AG10803 (cell line): ENCODE results near the gene GYS2.
A peak's percentile ranks its signal among the peaks of the same experiment; 100 is the strongest.

ENCODE experiments used
- DNase-seq: peaks from one replicate; pipeline ENCODE4 v3.0.0; 2010; ENCODE audit warnings: low read depth
- H3K4me3 ChIP-seq: 2 replicates; pipeline ENCODE4 v1.5.1; 2011; ENCODE audit warnings: mild to moderate bottlenecking, low read length, control low read depth
- CTCF ChIP-seq: conservative IDR thresholded peaks from 2 replicates; pipeline ENCODE4 v1.5.1; 2011; ENCODE audit warnings: mild to moderate bottlenecking, low read length, control low read depth, inconsistent platforms

GYS2 gene

GRCh38 chr12:21566907-21567394 is 37.7 kb downstream of the GYS2 start:
- TF ChIP-seq CTCF: no peak
- no peak overlapping the region for H3K4me3 ChIP-seq
- DNase-seq: no peak

GRCh38 chr12:21566223-21566906 is 38.3 kb downstream of the GYS2 start:
- no peak for DNase-seq
- no peak overlapping the region for H3K4me3 ChIP-seq
- no peak for TF ChIP-seq CTCF

- DNase-seq: no peak
- no peak for TF ChIP-seq CTCF
- no peak overlapping the region for H3K4me3 ChIP-seq
Observed at GRCh38 chr12:21562859-21563258, 41.8 kb downstream of the GYS2 start.

- no peak overlapping the region for H3K4me3 ChIP-seq
- no peak for DNase-seq
- no peak for TF ChIP-seq CTCF
Observed at GRCh38 chr12:21561158-21561557, 43.5 kb downstream of the GYS2 start.

GRCh38 chr12:21559855-21560569 is 44.6 kb downstream of the GYS2 start:
- peak; percentile 2 for DNase-seq
- no peak for TF ChIP-seq CTCF
- no peak overlapping the region for H3K4me3 ChIP-seq

- no peak overlapping the region for H3K4me3 ChIP-seq
- DNase-seq: no peak
- no peak for TF ChIP-seq CTCF
Observed at GRCh38 chr12:21558100-21558679, 46.5 kb downstream of the GYS2 start.

GRCh38 chr12:21553329-21553675 is 51.3 kb downstream of the GYS2 start:
- DNase-seq: no peak
- TF ChIP-seq CTCF: no peak
- H3K4me3 ChIP-seq: no peak overlapping the region
